K562 (cell line): ENCODE measurements around the gene IL10. TPM values are rescaled to one million over a fixed set of nuclear protein-coding genes. Genes with fewer than 3 reads are reported as not detected.

Experiments
- E2F1 ChIP-seq: sonication (generic); formaldehyde crosslinking; IDR thresholded peaks from 2 replicates; pipeline ENCODE4 v1.8.1; 2023; ENCODE audit warnings: mild to moderate bottlenecking, missing genetic modification reagents, moderate library complexity
- EP300 ChIP-seq: IDR thresholded peaks from 2 replicates; pipeline ENCODE4 v1.6.1; 2012; ENCODE audit warnings: low read length, improper control_type of control experiment
- ESRRB ChIP-seq: fragments of 250-450 bp; sonication (Bioruptor Pico); IDR thresholded peaks from 2 replicates; pipeline ENCODE4 v1.5.0; 2020; ENCODE audit warnings: mild to moderate bottlenecking, moderate library complexity, borderline replicate concordance
- FOS ChIP-seq: IDR thresholded peaks from 3 replicates; pipeline ENCODE4 v1.6.1; 2011; ENCODE audit not compliant: insufficient read length; ENCODE audit errors: extremely low read depth
- FOXO4 ChIP-seq: fragments of 450-650 bp; formaldehyde crosslinking; IDR thresholded peaks from 2 replicates; pipeline ENCODE4 v1.4.0; 2020; ENCODE audit warnings: mild to moderate bottlenecking, moderate library complexity
- GTF2A2 ChIP-seq: IDR thresholded peaks from 2 replicates; pipeline ENCODE4 v1.6.1; 2016; ENCODE audit warnings: mild to moderate bottlenecking, missing genetic modification characterization, missing compliant biosample characterization
- GTF2F1 ChIP-seq: IDR thresholded peaks from 2 replicates; pipeline ENCODE4 v1.6.1; 2011; ENCODE audit warnings: low read depth, low read length, improper control_type of control experiment
- IFI16 ChIP-seq: fragments of 250-450 bp; sonication (Bioruptor Pico); IDR thresholded peaks from 2 replicates; pipeline ENCODE4 v2.1.2; 2022; ENCODE audit warnings: mild to moderate bottlenecking, inconsistent platforms
- KDM2B ChIP-seq: fragments of 250-450 bp; sonication (Bioruptor Pico); IDR thresholded peaks from 2 replicates; pipeline ENCODE4 v1.8.0; 2021; ENCODE audit warnings: mild to moderate bottlenecking, moderate library complexity
- MAFK ChIP-seq: IDR thresholded peaks from 2 replicates; pipeline ENCODE4 v1.6.1; 2011; ENCODE audit warnings: low read length, improper control_type of control experiment
- MYBL2 ChIP-seq, 2 experiments: fragments of 450-650 bp in 1 of 2; sonication (generic) in 1 of 2; formaldehyde crosslinking in 1 of 2; IDR thresholded peaks; 2 replicates each; pipeline versions ENCODE4 v1.6.1 to v1.8.1; 2017 to 2022; ENCODE audit warnings: borderline replicate concordance in 1 of 2, inconsistent platforms in 1 of 2, low read depth in 1 of 2, mild to moderate bottlenecking in 1 of 2, missing genetic modification reagents in 1 of 2, moderate library complexity in 1 of 2
- NCOA4 ChIP-seq: fragments of 450-650 bp; IDR thresholded peaks from 2 replicates; pipeline ENCODE4 v1.6.1; 2018; ENCODE audit warnings: mild to moderate bottlenecking; ENCODE audit not compliant: partially characterized antibody
- NFIX ChIP-seq: fragments of 250-450 bp; sonication (Bioruptor Pico); IDR thresholded peaks from 2 replicates; pipeline ENCODE4 v1.4.0; 2020; ENCODE audit warnings: low read depth, mild to moderate bottlenecking, moderate library complexity
- PHF20 ChIP-seq: fragments of 450-650 bp; IDR thresholded peaks from 2 replicates; pipeline ENCODE4 v1.6.1; 2018; ENCODE audit not compliant: partially characterized antibody
- RBFOX2 ChIP-seq: fragments of 200-400 bp; formaldehyde crosslinking; IDR thresholded peaks from 2 replicates; pipeline ENCODE4 v1.6.1; 2017; ENCODE audit warnings: low read depth, mild to moderate bottlenecking, low read length, moderate library complexity
- RUNX1 ChIP-seq: sonication (generic); IDR thresholded peaks from 2 replicates; pipeline ENCODE4 v1.6.1; 2016; ENCODE audit warnings: antibody characterized with exemption, low read depth
- TCF7 ChIP-seq: sonication (generic); IDR thresholded peaks from 2 replicates; pipeline ENCODE4 v1.6.1; 2016; ENCODE audit warnings: antibody characterized with exemption, borderline replicate concordance
- THAP7 ChIP-seq: fragments of 250-450 bp; sonication (Bioruptor Pico); IDR thresholded peaks from 2 replicates; pipeline ENCODE4 v1.5.0; 2021
- THRAP3 ChIP-seq: fragments of 450-650 bp; IDR thresholded peaks from 2 replicates; pipeline ENCODE4 v1.6.1; 2016; ENCODE audit warnings: mild to moderate bottlenecking, inconsistent platforms, borderline replicate concordance
- TOE1 ChIP-seq, 2 experiments: fragments of 450-650 bp in 1 of 2; sonication (generic) in 1 of 2; formaldehyde crosslinking in 1 of 2; IDR thresholded peaks; 2 replicates each; pipeline versions ENCODE4 v1.7.1 to v1.8.0; 2016 to 2022; ENCODE audit warnings: borderline replicate concordance in 2 of 2, mild to moderate bottlenecking in 2 of 2, antibody characterized with exemption in 1 of 2, inconsistent platforms in 1 of 2, low read depth in 1 of 2, missing genetic modification reagents in 1 of 2, moderate library complexity in 1 of 2
- ZBTB1 ChIP-seq: sonication (generic); formaldehyde crosslinking; IDR thresholded peaks from 2 replicates; pipeline ENCODE4 v1.8.1; 2023; ENCODE audit warnings: missing genetic modification reagents, low read depth, mild to moderate bottlenecking, borderline replicate concordance
- ZNF12 ChIP-seq: sonication (generic); formaldehyde crosslinking; IDR thresholded peaks from 2 replicates; pipeline ENCODE4 v1.4.0; 2020; ENCODE audit warnings: mild to moderate bottlenecking, missing genetic modification reagents
- ZNF445 ChIP-seq: fragments of 250-450 bp; sonication (Bioruptor Pico); IDR thresholded peaks from 2 replicates; pipeline ENCODE4 v1.4.0; 2020; ENCODE audit warnings: low read depth, mild to moderate bottlenecking, moderate library complexity
- ZNF561 ChIP-seq: fragments of 450-650 bp; formaldehyde crosslinking; conservative IDR thresholded peaks from 2 replicates; pipeline ENCODE4 v1.4.0; 2020; ENCODE audit warnings: mild to moderate bottlenecking, moderate library complexity
- ZNF699 ChIP-seq: fragments of 250-450 bp; sonication (Bioruptor Pico); IDR thresholded peaks from 2 replicates; pipeline ENCODE4 v1.8.0; 2021; ENCODE audit warnings: mild to moderate bottlenecking, moderate library complexity; ENCODE audit not compliant: insufficient replicate concordance
- ZNF764 ChIP-seq: fragments of 250-450 bp; sonication (Bioruptor Pico); IDR thresholded peaks from 2 replicates; pipeline ENCODE4 v1.4.0; 2020; ENCODE audit warnings: low read depth, mild to moderate bottlenecking, moderate library complexity
- polyA plus RNA-seq, 8 experiments: library from polyadenylated mRNA; depleted of rRNA in 4 of 8; stranded (reverse) in 5 of 8; unstranded in 3 of 8; fragments of >200 nt; fragmentation: Nextera tagmentation in 2 of 8; fragmentation: Illumina TruSeq in 1 of 8; extraction: Ambion mirVana in 2 of 8; extraction: Trizol in 1 of 8; gene quantifications; 2 replicates each; pipeline versions ENCODE4 v1.2.1 to v1.2.3, GENCODE V29; 2011 to 2014; ENCODE audit warnings: inconsistent platforms in 1 of 8, missing spikeins in 1 of 8
- total RNA-seq, 7 experiments: library from RNA; depleted of rRNA in 6 of 7; stranded (reverse); fragments of >200 nt in 6 of 7; fragmentation: Illumina TruSeq in 2 of 7; extraction: Trizol in 2 of 7; gene quantifications; 2 replicates each; pipeline versions ENCODE4 v1.2.1 to v1.2.3, GENCODE V29; 2011 to 2021; ENCODE audit warnings: low replicate concordance in 1 of 7

IL10 gene
- total and polyA plus RNA-seq, 9 of the 15 experiments (the other 6 are each of a cell fraction or from before 2014, with no cell fraction given) = 0.29 TPM; not detected in 8

GRCh38 chr1:206816390-206817287, 44.3 kb upstream of the IL10 start (continued):
- TF ChIP-seq GTF2A2 (tag) (no peak), E2F1 (no peak), RUNX1 (no peak), GTF2F1 (no peak), THRAP3 (peak; percentile 45; the same call in 1 of the 2 replicates), IFI16 (CRISPR knock-in tag) (no peak), THAP7 (no peak), MAFK (peak; percentile 37; the same call in 1 of the 2 replicates), ZBTB1 (no peak), ZNF445 (CRISPR knock-in tag) (no peak), MYBL2 (IDR thresholded peaks at IDR 0.05; ENCODE audit: low read depth) (no peak), MYBL2 (CRISPR knock-in tag; IDR thresholded peaks at IDR 0.05; ENCODE audit: borderline replicate concordance) (no peak), KDM2B (CRISPR knock-in tag) (no peak), TOE1 (IDR thresholded peaks at IDR 0.05; ENCODE audit: borderline replicate concordance) (no peak), TOE1 (CRISPR knock-in tag; IDR thresholded peaks at IDR 0.05; ENCODE audit: borderline replicate concordance, low read depth) (no peak), ZNF12 (CRISPR knock-in tag) (no peak), FOS (no peak), ESRRB (CRISPR knock-in tag) (no peak), ZNF764 (CRISPR knock-in tag) (no peak), PHF20 (no peak), EP300 (peak; percentile 77), TCF7 (no peak), ZNF561 (CRISPR knock-in tag) (no peak), NFIX (CRISPR knock-in tag) (no peak), FOXO4 (CRISPR knock-in tag) (no peak), RBFOX2 (no peak), NCOA4 (no peak), ZNF699 (CRISPR knock-in tag) (no peak)
